Choroid plexus epithelial cell (primary cell): Measurements from ENCODE around the gene HEATR5B.

Source experiments
- DNase-seq: peaks from one replicate; pipeline ENCODE4 v3.0.0-alpha.2; 2010; ENCODE audit warnings: low read depth
- H3K4me3 ChIP-seq: 2 replicates; pipeline ENCODE4 v1.5.1; 2011; ENCODE audit warnings: low read depth, mild to moderate bottlenecking, control low read depth, low read length, moderate library complexity
- CTCF ChIP-seq: conservative IDR thresholded peaks from 2 replicates; pipeline ENCODE4 v1.5.1; 2011; ENCODE audit warnings: low read depth, mild to moderate bottlenecking, control low read depth, inconsistent platforms, low read length, moderate library complexity

HEATR5B gene

GRCh38 chr2:37083873-37084794, at the start of gene HEATR5B, which contains the start of gene GPATCH11:
Gene HEATR5B (minus strand): TSS chr2:37084372. CDS start chr2:37083414, 958 bp downstream.
Gene GPATCH11 (plus strand): TSS chr2:37084518. CDS start chr2:37088382, 3,864 bp downstream.
- DNase-seq: peak; percentile 97
- peak within 1 kb of the TSS; percentile 93 for H3K4me3 ChIP-seq
- TF ChIP-seq CTCF: no peak

- no peak for TF ChIP-seq CTCF
- no peak for DNase-seq
- no peak overlapping the region for H3K4me3 ChIP-seq
Observed at GRCh38 chr2:37132914-37133313, 48.7 kb upstream of the HEATR5B start.

GRCh38 chr2:37125416-37125815, 41.2 kb upstream of the HEATR5B start:
- H3K4me3 ChIP-seq: no peak overlapping the region
- TF ChIP-seq CTCF: no peak

GRCh38 chr2:37119157-37119556, 35.0 kb upstream of the HEATR5B start:
- no peak for DNase-seq
- no peak overlapping the region for H3K4me3 ChIP-seq
- no peak for TF ChIP-seq CTCF

More at GRCh38 chr2:37125416-37125815, 41.2 kb upstream of the HEATR5B start:
- no peak for DNase-seq

GRCh38 chr2:37117566-37117965, 33.4 kb upstream of the HEATR5B start:
- DNase-seq: no peak
- no peak overlapping the region for H3K4me3 ChIP-seq
- no peak for TF ChIP-seq CTCF

GRCh38 chr2:37111958-37112357, 27.8 kb upstream of the HEATR5B start:
- TF ChIP-seq CTCF: no peak
- no peak for DNase-seq
- H3K4me3 ChIP-seq: no peak overlapping the region
